ENCODE data around the gene MTMR6.

Gene MTMR6

GRCh38 chr13:25249001-25249543 is 38.2 kb downstream of the MTMR6 start:
- TF ChIP-seq CTCF (conservative IDR thresholded peaks at IDR 0.05) = peak; percentile 80
- H3K27ac ChIP-seq = no peak overlapping the region

GRCh38 chr13:25248071-25248470 is 39.2 kb downstream of the MTMR6 start:
- no peak for TF ChIP-seq CTCF (conservative IDR thresholded peaks at IDR 0.05)
- H3K27ac ChIP-seq = no peak overlapping the region

GRCh38 chr13:25247360-25247759 is 39.9 kb downstream of the MTMR6 start:
- no peak for TF ChIP-seq CTCF (conservative IDR thresholded peaks at IDR 0.05)
- H3K27ac ChIP-seq = no peak overlapping the region

- TF ChIP-seq CTCF (conservative IDR thresholded peaks at IDR 0.05) = no peak
- H3K27ac ChIP-seq = no peak overlapping the region
Observed at GRCh38 chr13:25244123-25244522, 43.2 kb downstream of the MTMR6 start.

- H3K27ac ChIP-seq = no peak overlapping the region
- TF ChIP-seq CTCF (conservative IDR thresholded peaks at IDR 0.05) = no peak
Observed at GRCh38 chr13:25242956-25243355, 44.3 kb downstream of the MTMR6 start.

- H3K27ac ChIP-seq = no peak overlapping the region
- TF ChIP-seq CTCF (conservative IDR thresholded peaks at IDR 0.05) = no peak
Observed at GRCh38 chr13:25241007-25241406, 46.3 kb downstream of the MTMR6 start.

- H3K27ac ChIP-seq = no peak overlapping the region
- no peak for TF ChIP-seq CTCF (conservative IDR thresholded peaks at IDR 0.05)
Observed at GRCh38 chr13:25237083-25237482, 50.2 kb downstream of the MTMR6 start.

Measured in VCaP (cell line).